Measurements from ENCODE around the gene TBX1. TPM values are rescaled to one million over a fixed set of nuclear protein-coding genes. Genes with fewer than 3 reads are reported as not detected.

Gene TBX1
- total and polyA plus RNA-seq, 10 of the 15 experiments (the other 5 are each of a cell fraction or from before 2014, with no cell fraction given) = not detected

DNA sequence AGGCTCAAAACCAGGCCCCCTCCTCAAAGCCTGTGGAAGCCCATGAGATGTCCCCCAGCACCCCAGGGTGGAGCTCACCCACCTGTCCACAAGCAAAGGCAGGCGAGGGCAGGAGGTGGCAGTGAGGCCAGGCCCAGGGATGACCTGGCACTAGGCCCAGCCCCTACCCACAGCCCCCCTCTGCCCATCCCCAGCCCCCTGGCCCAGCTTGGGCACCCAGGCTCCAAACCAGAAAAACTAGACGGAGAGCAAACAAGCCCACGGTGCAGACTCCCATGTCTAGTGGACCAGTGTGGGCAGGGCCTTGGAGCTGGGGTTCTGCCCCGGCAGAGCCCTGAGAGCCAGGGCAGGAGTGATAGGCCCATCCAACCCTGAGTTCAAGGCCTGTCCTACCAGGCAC lies 16.9 kb upstream of the TBX1 start:
- Histone ChIP-seq H3K36me3 (ENCODE audit: control insufficient read depth in 2 of 2, insufficient read depth in 2 of 2, low read length in 1 of 2) (no peaks in the 10 kb centered on the region), H3K79me2 (ENCODE audit: control insufficient read depth, insufficient read depth, low read length) (no peaks in the 10 kb centered on the region), H4K20me1 (ENCODE audit: control insufficient read depth, insufficient read depth) (no peaks in the 10 kb centered on the region), H3K9me3 (replicated peaks; ENCODE audit: control insufficient read depth, insufficient read depth, low read length) (no peaks in the 10 kb centered on the region), H2AFZ (ENCODE audit: control insufficient read depth, low read depth, low read length) (no peak overlapping the region), H3K27me3 (replicated peaks in 1 of 2; ENCODE audit: control insufficient read depth in 2 of 2, insufficient read depth in 2 of 2, low read length in 1 of 2) (no peaks in the 10 kb centered on the region), H3K4me1 (ENCODE audit: control insufficient read depth, insufficient read depth, low read length) (no peaks in the 10 kb centered on the region), H3K27ac (ENCODE audit: control insufficient read depth, insufficient read depth) (no peak overlapping the region), H3K4me3 (no peak overlapping the region), H3K9ac (ENCODE audit: control insufficient read depth, insufficient read depth, low read length) (no peak overlapping the region), H3K4me2 (ENCODE audit: control insufficient read depth, insufficient read depth) (no peak overlapping the region)
- ChIA-PET RAD21 (ENCODE audit: unreplicated experiment) (interaction anchor here (1.2 kb wide), 1 partner anchor 11 kb away, joined by 3 read pairs; no protein-coding TSS in a partner anchor), POLR2A (no interaction called here), SMC1A (ENCODE audit: uncharacterized antibody, unreplicated experiment) (no interaction called here), CTCF (no interaction called here)
- intact Hi-C loops (cut with micrococcal nuclease; ENCODE audit: unreplicated experiment) (no loop called here), in situ Hi-C loops (cut with MboI) (no loop called here)
- WGBS (ENCODE audit: insufficient coverage, insufficient replicate concordance, low lambda C conversion rate, missing lambda C conversion rate) = 44% methylated on average over 4 of the region's 4 CpGs
- TF ChIP-seq RFX5 (IDR thresholded peaks at IDR 0.05; ENCODE audit: low read depth, low read length) (no peak), RELA (IDR thresholded peaks at IDR 0.05; ENCODE audit: borderline replicate concordance, partially characterized antibody) (no peak), EP300 (IDR thresholded peaks at IDR 0.05; ENCODE audit: borderline replicate concordance in 1 of 2, control insufficient read depth in 1 of 2, low read depth in 2 of 2, low read length in 2 of 2) (no peak), SP1 (IDR thresholded peaks at IDR 0.05; ENCODE audit: low read depth, low read length) (no peak), RB1 (IDR thresholded peaks at IDR 0.05; ENCODE audit: borderline replicate concordance) (no peak), TCF3 (IDR thresholded peaks at IDR 0.05; ENCODE audit: borderline replicate concordance, insufficient read depth, low read depth, low read length) (no peak), MTA3 (IDR thresholded peaks at IDR 0.05; ENCODE audit: borderline replicate concordance, low read length) (no peak), HDAC2 (IDR thresholded peaks at IDR 0.05) (no peak), ASH2L (IDR thresholded peaks at IDR 0.05; ENCODE audit: borderline replicate concordance, low read depth) (no peak), ESRRA (IDR thresholded peaks at IDR 0.05; ENCODE audit: low read length) (no peak), STAT3 (IDR thresholded peaks at IDR 0.05; ENCODE audit: low read depth, low read length) (no peak), CHD1 (IDR thresholded peaks at IDR 0.05; ENCODE audit: low read depth, low read length) (no peak)
- TF ChIP-seq, protein P1, sequence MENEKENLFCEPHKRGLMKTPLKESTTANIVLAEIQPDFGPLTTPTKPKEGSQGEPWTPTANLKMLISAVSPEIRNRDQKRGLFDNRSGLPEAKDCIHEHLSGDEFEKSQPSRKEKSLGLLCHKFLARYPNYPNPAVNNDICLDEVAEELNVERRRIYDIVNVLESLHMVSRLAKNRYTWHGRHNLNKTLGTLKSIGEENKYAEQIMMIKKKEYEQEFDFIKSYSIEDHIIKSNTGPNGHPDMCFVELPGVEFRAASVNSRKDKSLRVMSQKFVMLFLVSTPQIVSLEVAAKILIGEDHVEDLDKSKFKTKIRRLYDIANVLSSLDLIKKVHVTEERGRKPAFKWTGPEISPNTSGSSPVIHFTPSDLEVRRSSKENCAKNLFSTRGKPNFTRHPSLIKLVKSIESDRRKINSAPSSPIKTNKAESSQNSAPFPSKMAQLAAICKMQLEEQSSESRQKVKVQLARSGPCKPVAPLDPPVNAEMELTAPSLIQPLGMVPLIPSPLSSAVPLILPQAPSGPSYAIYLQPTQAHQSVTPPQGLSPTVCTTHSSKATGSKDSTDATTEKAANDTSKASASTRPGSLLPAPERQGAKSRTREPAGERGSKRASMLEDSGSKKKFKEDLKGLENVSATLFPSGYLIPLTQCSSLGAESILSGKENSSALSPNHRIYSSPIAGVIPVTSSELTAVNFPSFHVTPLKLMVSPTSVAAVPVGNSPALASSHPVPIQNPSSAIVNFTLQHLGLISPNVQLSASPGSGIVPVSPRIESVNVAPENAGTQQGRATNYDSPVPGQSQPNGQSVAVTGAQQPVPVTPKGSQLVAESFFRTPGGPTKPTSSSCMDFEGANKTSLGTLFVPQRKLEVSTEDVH (IDR thresholded peaks at IDR 0.05; ENCODE audit: low read depth, partially characterized antibody) = no peak
- TF ChIP-seq, protein P2, sequence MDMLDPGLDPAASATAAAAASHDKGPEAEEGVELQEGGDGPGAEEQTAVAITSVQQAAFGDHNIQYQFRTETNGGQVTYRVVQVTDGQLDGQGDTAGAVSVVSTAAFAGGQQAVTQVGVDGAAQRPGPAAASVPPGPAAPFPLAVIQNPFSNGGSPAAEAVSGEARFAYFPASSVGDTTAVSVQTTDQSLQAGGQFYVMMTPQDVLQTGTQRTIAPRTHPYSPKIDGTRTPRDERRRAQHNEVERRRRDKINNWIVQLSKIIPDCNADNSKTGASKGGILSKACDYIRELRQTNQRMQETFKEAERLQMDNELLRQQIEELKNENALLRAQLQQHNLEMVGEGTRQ (IDR thresholded peaks at IDR 0.05; ENCODE audit: borderline replicate concordance, low read depth, low read length) = no peak
- FAIRE-seq (no peak), ATAC-seq (no peak), DNase-seq (ENCODE audit: low read depth, low spot score) (no peak)
- no TSS peak for BruUV-seq (replicated peaks)
